ENCODE measurements around the gene GPR34.
A peak's percentile ranks its signal among the peaks of the same experiment; 100 is the strongest.

GPR34 gene

DNA sequence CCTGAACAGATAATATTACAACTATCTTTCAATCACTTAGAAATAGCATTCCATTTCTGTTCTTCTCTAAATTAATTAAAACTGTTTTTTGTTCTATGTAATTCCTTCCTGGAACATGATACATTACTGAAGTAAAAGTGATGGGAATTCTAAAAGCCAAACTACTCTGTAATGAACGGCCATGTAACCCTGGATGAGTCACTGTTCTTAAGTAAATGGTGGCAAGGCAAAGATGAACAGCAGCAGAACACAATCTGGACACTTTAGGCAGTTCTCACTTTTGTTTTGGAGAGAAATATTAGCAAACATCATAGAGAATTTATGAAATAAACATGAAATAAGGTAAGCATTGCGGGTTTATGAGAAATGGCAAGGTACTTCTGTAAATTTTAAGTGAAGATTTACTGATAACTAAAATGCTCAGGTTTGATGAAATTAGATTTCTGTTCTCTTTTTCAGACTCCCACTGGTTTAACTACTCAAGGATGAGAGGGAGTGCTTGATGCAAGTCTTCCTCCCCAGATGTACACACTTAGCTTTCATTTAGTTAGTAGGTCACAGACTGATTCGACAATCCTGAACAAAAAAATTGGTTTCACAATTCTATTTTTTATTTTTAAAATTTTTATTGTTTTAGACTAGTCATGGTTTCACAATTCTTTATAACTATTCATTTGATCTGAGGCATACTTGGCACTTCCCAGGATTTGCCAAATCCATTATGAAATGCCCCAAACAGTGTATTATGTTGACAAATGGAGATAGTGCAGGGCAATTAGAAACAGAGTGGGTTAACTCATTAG lies 34.2 kb downstream of the GPR34 start:
- Histone ChIP-seq H2AFZ (ENCODE audit: low read length) (no peak overlapping the region), H3K4me3 (ENCODE audit: low read depth, low read length, poor library complexity, severe bottlenecking) (peak overlapping the region; percentile 49), H3K9me2 (ENCODE audit: low read depth, low read length) (no peaks in the 10 kb centered on the region), H4K20me1 (ENCODE audit: insufficient read depth, low read length) (no peaks in the 10 kb centered on the region), H3K4me2 (ENCODE audit: low read length) (peak overlapping the region; percentile 42), H3K36me3 (ENCODE audit: insufficient read depth, low read length) (peaks cover 15% of the 10 kb centered on the region), H3K27me3 (ENCODE audit: insufficient read depth, low read length) (no peaks in the 10 kb centered on the region), H3K79me2 (ENCODE audit: insufficient read depth, low read length) (no peaks in the 10 kb centered on the region), H3K9me3 (ENCODE audit: low read length) (no peaks in the 10 kb centered on the region), H3K9ac (ENCODE audit: low read length) (peak overlapping the region; percentile 28; the same call in 1 of the 2 replicates), H3F3A (ENCODE audit: insufficient read depth, low read length) (no peaks in the 10 kb centered on the region), H3K4me1 (ENCODE audit: insufficient read depth, low read length, severe bottlenecking) (peaks cover 74% of the 10 kb centered on the region), H3K27ac (ENCODE audit: low read depth, low read length, poor library complexity, severe bottlenecking) (peak overlapping the region; percentile 83)
- TF ChIP-seq EZH2 (IDR thresholded peaks at IDR 0.05; ENCODE audit: borderline replicate concordance, low read length), result no peak
- TF ChIP-seq, protein P1, sequence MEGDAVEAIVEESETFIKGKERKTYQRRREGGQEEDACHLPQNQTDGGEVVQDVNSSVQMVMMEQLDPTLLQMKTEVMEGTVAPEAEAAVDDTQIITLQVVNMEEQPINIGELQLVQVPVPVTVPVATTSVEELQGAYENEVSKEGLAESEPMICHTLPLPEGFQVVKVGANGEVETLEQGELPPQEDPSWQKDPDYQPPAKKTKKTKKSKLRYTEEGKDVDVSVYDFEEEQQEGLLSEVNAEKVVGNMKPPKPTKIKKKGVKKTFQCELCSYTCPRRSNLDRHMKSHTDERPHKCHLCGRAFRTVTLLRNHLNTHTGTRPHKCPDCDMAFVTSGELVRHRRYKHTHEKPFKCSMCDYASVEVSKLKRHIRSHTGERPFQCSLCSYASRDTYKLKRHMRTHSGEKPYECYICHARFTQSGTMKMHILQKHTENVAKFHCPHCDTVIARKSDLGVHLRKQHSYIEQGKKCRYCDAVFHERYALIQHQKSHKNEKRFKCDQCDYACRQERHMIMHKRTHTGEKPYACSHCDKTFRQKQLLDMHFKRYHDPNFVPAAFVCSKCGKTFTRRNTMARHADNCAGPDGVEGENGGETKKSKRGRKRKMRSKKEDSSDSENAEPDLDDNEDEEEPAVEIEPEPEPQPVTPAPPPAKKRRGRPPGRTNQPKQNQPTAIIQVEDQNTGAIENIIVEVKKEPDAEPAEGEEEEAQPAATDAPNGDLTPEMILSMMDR (IDR thresholded peaks at IDR 0.05; ENCODE audit: low read length), result no peak

DNA sequence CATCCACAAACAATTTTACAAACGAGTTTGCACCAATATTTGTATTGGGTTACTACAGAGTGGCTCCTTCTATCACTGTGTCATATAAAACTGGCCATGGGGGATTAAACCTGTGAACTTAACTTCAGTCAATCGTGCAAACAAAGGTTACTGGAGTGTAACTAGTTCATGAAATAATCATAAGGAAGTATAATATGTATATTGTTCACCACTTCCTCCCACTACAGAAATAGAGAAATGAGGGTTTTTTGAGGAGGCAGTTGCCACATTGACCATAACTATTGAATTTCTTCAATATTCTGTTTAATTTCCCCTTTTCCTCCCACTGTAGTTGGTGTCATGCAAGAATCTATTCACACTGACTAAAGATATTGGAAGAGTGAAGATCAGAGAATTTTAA lies 35.1 kb downstream of the GPR34 start, which contains the start of gene GPR82:
GPR82 (plus strand) TSS at position 356 of the 400 bp plus-strand sequence. CDS start 2,846 bp downstream, outside the sequence.
- Histone ChIP-seq H3K4me2 (ENCODE audit: low read length) (peak within 1 kb of the TSS; percentile 42), H3K9me2 (ENCODE audit: low read depth, low read length) (no peaks in the 10 kb centered on the region), H3K4me3 (ENCODE audit: low read depth, low read length, poor library complexity, severe bottlenecking) (peak within 1 kb of the TSS; percentile 49), H3K79me2 (ENCODE audit: insufficient read depth, low read length) (no peaks in the 10 kb centered on the region), H3K9ac (ENCODE audit: low read length) (peak within 1 kb of the TSS; percentile 28), H3K27ac (ENCODE audit: low read depth, low read length, poor library complexity, severe bottlenecking) (peak within 1 kb of the TSS; percentile 83), H3K27me3 (ENCODE audit: insufficient read depth, low read length) (no peaks in the 10 kb centered on the region), H3F3A (ENCODE audit: insufficient read depth, low read length) (no peaks in the 10 kb centered on the region), H3K4me1 (ENCODE audit: insufficient read depth, low read length, severe bottlenecking) (peaks cover 74% of the 10 kb centered on the region), H3K36me3 (ENCODE audit: insufficient read depth, low read length) (peaks cover 7% of the 10 kb centered on the region), H2AFZ (ENCODE audit: low read length) (no peak within 1 kb of the TSS), H3K9me3 (ENCODE audit: low read length) (no peaks in the 10 kb centered on the region), H4K20me1 (ENCODE audit: insufficient read depth, low read length) (no peaks in the 10 kb centered on the region)
- no peak for TF ChIP-seq EZH2 (IDR thresholded peaks at IDR 0.05; ENCODE audit: borderline replicate concordance, low read length)
- TF ChIP-seq, protein P1 (IDR thresholded peaks at IDR 0.05; ENCODE audit: low read length), result no peak

DNA sequence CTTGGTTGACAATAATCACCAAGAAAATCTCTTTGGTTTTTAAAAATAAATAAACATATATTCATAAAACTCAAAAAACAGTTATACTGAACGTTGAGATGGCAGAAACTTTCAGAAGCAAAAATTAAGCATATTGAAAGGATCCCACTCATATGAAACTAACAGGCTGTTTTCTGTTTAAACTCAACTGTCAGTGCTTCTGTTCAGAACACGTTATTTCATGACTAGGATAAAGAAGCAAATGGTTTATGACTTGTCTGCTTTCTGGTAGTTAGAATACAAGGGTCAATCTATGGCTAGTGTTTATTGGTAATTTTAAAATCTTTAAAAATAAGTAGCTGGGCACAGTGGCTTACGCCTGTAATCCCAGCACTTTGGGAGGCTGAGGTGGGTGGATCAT lies 39.4 kb downstream of the GPR34 start:
- H2AFZ ChIP-seq (ENCODE audit: low read length), result no peak overlapping the region
- H3K9ac ChIP-seq (ENCODE audit: low read length), result no peak overlapping the region
- no peaks in the 10 kb centered on the region for H3K36me3 ChIP-seq (ENCODE audit: insufficient read depth, low read length)
- H4K20me1 ChIP-seq (ENCODE audit: insufficient read depth, low read length), result no peaks in the 10 kb centered on the region
- peak overlapping the region; percentile 36 for H3K27ac ChIP-seq (ENCODE audit: low read depth, low read length, poor library complexity, severe bottlenecking)
- no peak overlapping the region for H3K4me3 ChIP-seq (ENCODE audit: low read depth, low read length, poor library complexity, severe bottlenecking)
- H3K9me3 ChIP-seq (ENCODE audit: low read length), result no peaks in the 10 kb centered on the region
- no peaks in the 10 kb centered on the region for H3K27me3 ChIP-seq (ENCODE audit: insufficient read depth, low read length)
- H3K4me2 ChIP-seq (ENCODE audit: low read length), result no peak overlapping the region
- no peaks in the 10 kb centered on the region for H3F3A ChIP-seq (ENCODE audit: insufficient read depth, low read length)
- H3K79me2 ChIP-seq (ENCODE audit: insufficient read depth, low read length), result no peaks in the 10 kb centered on the region
- no peak for TF ChIP-seq EZH2 (IDR thresholded peaks at IDR 0.05; ENCODE audit: borderline replicate concordance, low read length)
- TF ChIP-seq, protein P1 (IDR thresholded peaks at IDR 0.05; ENCODE audit: low read length), result no peak
- H3K4me1 ChIP-seq (ENCODE audit: insufficient read depth, low read length, severe bottlenecking), result peaks cover 73% of the 10 kb centered on the region
- no peaks in the 10 kb centered on the region for H3K9me2 ChIP-seq (ENCODE audit: low read depth, low read length)
